ENCODE measurements around the gene ZCCHC4. TPM values are rescaled to one million over a fixed set of nuclear protein-coding genes. Genes with fewer than 3 reads are reported as not detected.
A peak's percentile ranks its signal among the peaks of the same experiment; 100 is the strongest.

Gene ZCCHC4
- polyA plus RNA-seq, 3 donors from 2014 or later = 3.8 to 9.2 (median 4.6) TPM

DNA sequence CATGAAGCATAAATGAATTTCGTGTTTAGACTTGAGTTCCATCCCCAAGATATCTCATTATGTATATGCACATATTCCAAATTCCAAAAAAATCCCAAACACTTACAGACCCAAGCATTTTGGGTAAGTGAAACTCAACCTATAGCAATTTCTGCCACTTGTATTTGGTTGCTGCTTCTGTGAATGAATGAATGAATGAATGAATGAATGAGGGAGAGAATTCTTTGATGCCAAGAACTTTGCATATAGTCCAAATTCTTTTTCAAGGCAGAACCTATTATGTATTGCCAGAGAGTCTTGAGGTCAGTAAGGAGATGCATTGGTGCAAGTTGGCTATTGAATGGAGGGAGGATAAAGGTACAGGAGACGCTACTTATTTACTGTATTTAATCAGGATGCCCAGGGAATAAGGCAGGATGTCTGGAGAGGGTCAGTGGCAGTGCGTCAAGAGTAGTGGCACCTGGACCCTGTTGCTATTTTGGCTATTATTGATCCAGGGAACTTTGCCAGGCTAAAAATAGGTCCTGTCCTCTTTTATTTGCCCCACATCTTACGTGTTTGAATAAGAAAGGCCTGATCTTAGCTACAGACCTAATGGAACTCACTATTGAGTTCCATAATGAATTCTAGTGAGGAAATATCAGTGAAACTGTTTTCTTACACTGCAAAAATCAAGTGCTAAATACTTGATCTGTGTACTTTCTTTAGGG is 98.4 kb downstream of the ZCCHC4 start:
- H3K27me3 Mint-ChIP-seq (ENCODE audit: low read depth in 3 of 3) = peaks cover 0 to 2% (median 0%) of the 10 kb centered on the region in 3 donors
- DNase-seq = no peak
- H3K4me3 Mint-ChIP-seq = no peak overlapping the region
- H3K9me3 Mint-ChIP-seq = no peaks in the 10 kb centered on the region
- H3K36me3 Mint-ChIP-seq = peaks cover 23 to 72% (median 45%) of the 10 kb centered on the region in 3 donors
- no peaks in the 10 kb centered on the region for H3K4me1 Mint-ChIP-seq
- peak overlapping the region in 2 of 6 donors; percentile 1 to 36 for H3K27ac Mint-ChIP-seq

DNA sequence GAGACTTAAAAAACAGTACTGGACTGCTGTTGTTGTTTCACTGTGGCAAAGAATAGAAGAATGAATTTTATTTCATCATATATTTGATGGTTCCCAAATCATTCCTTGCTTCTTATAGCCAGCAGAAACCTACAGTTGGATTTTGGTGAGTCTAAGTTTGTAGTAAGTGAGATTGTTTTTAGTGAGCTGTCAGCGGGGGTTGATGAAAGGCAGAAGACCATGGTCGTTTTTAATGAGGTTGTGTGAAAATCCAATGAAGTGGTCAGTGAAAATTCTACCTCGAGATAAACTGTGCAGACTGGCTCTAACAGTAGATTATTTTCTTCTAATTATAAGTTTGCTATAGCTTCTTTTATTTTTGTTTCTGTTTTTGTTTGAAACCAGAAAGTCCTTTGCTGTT is 100.7 kb downstream of the ZCCHC4 start:
- no peak for DNase-seq
- peak overlapping the region in 1 of 6 donors; percentile 48 for H3K27ac Mint-ChIP-seq
- H3K4me1 Mint-ChIP-seq = no peaks in the 10 kb centered on the region
- H3K4me3 Mint-ChIP-seq = no peak overlapping the region
- H3K36me3 Mint-ChIP-seq = peaks cover 20 to 63% (median 38%) of the 10 kb centered on the region in 3 donors
- no peaks in the 10 kb centered on the region for H3K27me3 Mint-ChIP-seq (ENCODE audit: low read depth in 3 of 3)
- no peaks in the 10 kb centered on the region for H3K9me3 Mint-ChIP-seq

DNA sequence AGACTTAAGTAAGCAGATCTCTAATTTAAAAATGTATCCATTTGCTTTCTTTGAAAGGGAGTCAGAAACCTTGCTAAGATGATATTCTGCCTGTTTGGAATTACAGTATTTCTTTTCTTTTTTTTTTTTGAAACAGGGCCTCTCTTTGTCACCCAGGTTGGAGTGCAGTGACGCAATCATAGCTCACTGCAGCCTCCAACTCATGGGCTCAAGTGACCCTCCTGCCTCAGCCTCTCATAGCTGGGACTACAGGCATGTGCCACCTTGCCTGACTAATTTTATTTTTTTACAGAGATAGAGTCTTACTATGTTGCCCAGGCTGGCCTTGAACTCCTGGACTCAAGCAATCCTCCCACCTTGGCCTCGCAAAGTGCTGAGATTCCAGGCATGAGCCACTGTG is 104.4 kb downstream of the ZCCHC4 start:
- H3K4me3 Mint-ChIP-seq = no peak overlapping the region
- H3K9me3 Mint-ChIP-seq = no peaks in the 10 kb centered on the region
- no peaks in the 10 kb centered on the region for H3K27me3 Mint-ChIP-seq (ENCODE audit: low read depth in 3 of 3)
- DNase-seq = no peak
- H3K4me1 Mint-ChIP-seq = no peaks in the 10 kb centered on the region
- H3K36me3 Mint-ChIP-seq = peaks cover 9 to 38% (median 22%) of the 10 kb centered on the region in 3 donors
- peak overlapping the region in 1 of 6 donors; percentile 12 for H3K27ac Mint-ChIP-seq

Other genes with a start within 250 kb of the ZCCHC4 start
- gene SEPSECS, start 152.3 kb upstream of the ZCCHC4 start, polyA plus RNA-seq = 1 to 10 TPM; 2.1 to 6.0 (median 4.6) TPM
- gene PI4K2B, start 78.7 kb upstream of the ZCCHC4 start, polyA plus RNA-seq = 10 to 100 TPM in 1 of 3 donors, 1 to 10 TPM in 2; 9.2 to 10.3 (median 9.8) TPM
- 10 to 100 TPM; 13.3 to 25.7 (median 18.6) TPM for gene ANAPC4, start 64.5 kb downstream of the ZCCHC4 start, polyA plus RNA-seq

Measured in immature natural killer cell (primary cell).